PFSK-1 (cell line): ENCODE results near the gene RASSF4. TPM values are rescaled to one million over a fixed set of nuclear protein-coding genes. Genes with fewer than 3 reads are reported as not detected.

Experiments used
- FOXP2 ChIP-seq: optimal IDR thresholded peaks from 2 replicates; pipeline ENCODE3; 2011; ENCODE audit warnings: borderline replicate concordance, control low read depth, inconsistent platforms; ENCODE audit not compliant: insufficient read depth; ENCODE audit errors: extremely low read length, extremely low read depth
- POLR2AphosphoS5 ChIP-seq: IDR thresholded peaks from 2 replicates; pipeline ENCODE4 v1.6.1; 2012; ENCODE audit warnings: low read depth, mild to moderate bottlenecking, control low read depth, low read length, moderate library complexity
- REST ChIP-seq, 2 experiments: IDR thresholded peaks; 2 replicates each; pipeline versions ENCODE4 v1.6.1 to v1.8.0; 2011 to 2012; ENCODE audit warnings: low read depth in 2 of 2, low read length in 2 of 2, control low read depth in 1 of 2, inconsistent platforms in 1 of 2, mild to moderate bottlenecking in 1 of 2, moderate library complexity in 1 of 2; ENCODE audit not compliant: insufficient read depth in 1 of 2
- SIN3A ChIP-seq: IDR thresholded peaks from 2 replicates; pipeline ENCODE4 v1.6.1; 2012; ENCODE audit warnings: mild to moderate bottlenecking, low read length, moderate library complexity, borderline replicate concordance; ENCODE audit not compliant: insufficient read depth
- TAF1 ChIP-seq: IDR thresholded peaks from 2 replicates; pipeline ENCODE4 v1.6.1; 2012; ENCODE audit warnings: low read length, control low read depth, borderline replicate concordance; ENCODE audit not compliant: insufficient read depth
- polyA plus RNA-seq: library from polyadenylated mRNA; unstranded; fragments of >200 nt; gene quantifications from one replicate; pipeline ENCODE4 v1.2.1, GENCODE V29; 2012; ENCODE audit warnings: low read depth, missing spikeins; ENCODE audit not compliant: insufficient read length

RASSF4 gene
- 21.3 TPM for polyA plus RNA-seq

GRCh38 chr10:44959247-44960087, at the start of gene RASSF4:
TSS of gene RASSF4 (plus strand) at chr10:44959802. CDS start at chr10:44970203, 10,401 bp downstream.
- TF ChIP-seq FOXP2, result peak; percentile 4
- TF ChIP-seq POLR2AphosphoS5, result peak; percentile 88
- TF ChIP-seq REST (IDR thresholded peaks at IDR 0.05; ENCODE audit: insufficient read depth in 1 of 2, low read depth in 2 of 2, low read length in 2 of 2), result no peak
- TF ChIP-seq SIN3A, result no peak
- no peak for TF ChIP-seq TAF1

GRCh38 chr10:44909910-44910309, 49.7 kb upstream of the RASSF4 start:
- no peak for TF ChIP-seq TAF1
- TF ChIP-seq POLR2AphosphoS5, result no peak
- no peak for TF ChIP-seq REST (IDR thresholded peaks at IDR 0.05; ENCODE audit: insufficient read depth in 1 of 2, low read depth in 2 of 2, low read length in 2 of 2)
- no peak for TF ChIP-seq FOXP2
- no peak for TF ChIP-seq SIN3A

- no peak for TF ChIP-seq TAF1
- no peak for TF ChIP-seq SIN3A
- no peak for TF ChIP-seq FOXP2
- no peak for TF ChIP-seq REST (IDR thresholded peaks at IDR 0.05; ENCODE audit: insufficient read depth in 1 of 2, low read depth in 2 of 2, low read length in 2 of 2)
- TF ChIP-seq POLR2AphosphoS5, result no peak
Measured at GRCh38 chr10:44910602-44911001, 49.0 kb upstream of the RASSF4 start.

- TF ChIP-seq REST (IDR thresholded peaks at IDR 0.05; ENCODE audit: insufficient read depth in 1 of 2, low read depth in 2 of 2, low read length in 2 of 2), result no peak
- TF ChIP-seq TAF1, result no peak
- no peak for TF ChIP-seq SIN3A
Measured at GRCh38 chr10:44911081-44911540, 48.5 kb upstream of the RASSF4 start, which contains the start of gene TMEM72. TSS of gene TMEM72 (plus strand) at chr10:44911337. CDS start at chr10:44911513, 176 bp downstream.

- no peak for TF ChIP-seq POLR2AphosphoS5
- TF ChIP-seq TAF1, result no peak
- TF ChIP-seq SIN3A, result no peak
- TF ChIP-seq REST (IDR thresholded peaks at IDR 0.05; ENCODE audit: insufficient read depth in 1 of 2, low read depth in 2 of 2, low read length in 2 of 2), result no peak
- no peak for TF ChIP-seq FOXP2
Measured at GRCh38 chr10:44911951-44912350, 47.7 kb upstream of the RASSF4 start.
